Calu3 (cell line): ENCODE measurements around the gene BRIP1. TPM values are rescaled to one million over a fixed set of nuclear protein-coding genes. Genes with fewer than 3 reads are reported as not detected.
A peak's percentile ranks its signal among the peaks of the same experiment; 100 is the strongest.
"Not testable (repeated sequence)": the region's sequence is repeated elsewhere in the genome, so short reads cannot be mapped to it uniquely, and the experiment has no call there.

Source experiments
- BruUV-seq: library from RNA; stranded (reverse); fragments of 400-500 nt; replicated peaks from 2 replicates; lab custom pipeline; 2021; lab: Mats Ljungman, UMichigan
- CTCF ChIA-PET: fragments of 300-600 bp; sonication (Branson Sonifier 250); formaldehyde crosslinking; loops from one replicate; lab custom pipeline; 2022; ENCODE audit warnings: antibody characterized with exemption; lab: Charles Lee
- DNase-seq: peaks from one replicate; pipeline ENCODE4 v3.0.0; 2022
- H3K27ac Mint-ChIP-seq: one replicate; pipeline ENCODE4 v1.8.0; 2022; ENCODE audit warnings: mixed read lengths; ENCODE audit not compliant: unreplicated experiment
- H3K27me3 Mint-ChIP-seq: one replicate; pipeline ENCODE4 v1.8.0; 2022; ENCODE audit warnings: mixed read lengths; ENCODE audit not compliant: unreplicated experiment
- H3K36me3 Mint-ChIP-seq: one replicate; pipeline ENCODE4 v1.8.0; 2022; ENCODE audit warnings: mild to moderate bottlenecking, moderate library complexity, mixed read lengths; ENCODE audit not compliant: insufficient read depth, unreplicated experiment
- H3K4me1 Mint-ChIP-seq: one replicate; pipeline ENCODE4 v1.8.0; 2022; ENCODE audit warnings: mild to moderate bottlenecking, low read depth, mixed read lengths; ENCODE audit not compliant: unreplicated experiment
- H3K4me3 Mint-ChIP-seq: one replicate; pipeline ENCODE4 v1.8.0; 2022; ENCODE audit warnings: mild to moderate bottlenecking, low read depth, moderate library complexity, mixed read lengths; ENCODE audit not compliant: unreplicated experiment
- H3K9me3 Mint-ChIP-seq: one replicate; pipeline ENCODE4 v1.8.0; 2022; ENCODE audit warnings: low read depth, mixed read lengths; ENCODE audit not compliant: unreplicated experiment
- CTCF ChIP-seq: fragments of 200-600 bp; IDR thresholded peaks from one replicate; pipeline ENCODE4 v1.8.0; 2022; ENCODE audit warnings: antibody characterized with exemption; ENCODE audit not compliant: unreplicated experiment
- intact Hi-C: fragments of 100-400 bp; cut with micrococcal nuclease; formaldehyde crosslinking; loops from one replicate; pipeline ENCODE4 v1.10.0; 2022; ENCODE audit not compliant: unreplicated experiment
- total RNA-seq: library from RNA; stranded (reverse); gene quantifications from 2 replicates; pipeline ENCODE4 v1.2.3, GENCODE V29; 2022

Gene BRIP1
- total RNA-seq, 1 experiment from 2014 or later = 12.3 TPM

GRCh38 chr17:61680921-61681320, 182.4 kb downstream of the BRIP1 start:
- TF ChIP-seq CTCF = no peak
- H3K36me3 Mint-ChIP-seq = no peaks in the 10 kb centered on the region
- no peaks in the 10 kb centered on the region for H3K4me1 Mint-ChIP-seq
- no peaks in the 10 kb centered on the region for H3K9me3 Mint-ChIP-seq
- no peak overlapping the region for H3K27ac Mint-ChIP-seq
- intact Hi-C loops = no loop called here
- CTCF ChIA-PET = no interaction called here
- BruUV-seq = no TSS peak
- H3K4me3 Mint-ChIP-seq = no peak overlapping the region
- DNase-seq = no peak
- no peaks in the 10 kb centered on the region for H3K27me3 Mint-ChIP-seq

DNA sequence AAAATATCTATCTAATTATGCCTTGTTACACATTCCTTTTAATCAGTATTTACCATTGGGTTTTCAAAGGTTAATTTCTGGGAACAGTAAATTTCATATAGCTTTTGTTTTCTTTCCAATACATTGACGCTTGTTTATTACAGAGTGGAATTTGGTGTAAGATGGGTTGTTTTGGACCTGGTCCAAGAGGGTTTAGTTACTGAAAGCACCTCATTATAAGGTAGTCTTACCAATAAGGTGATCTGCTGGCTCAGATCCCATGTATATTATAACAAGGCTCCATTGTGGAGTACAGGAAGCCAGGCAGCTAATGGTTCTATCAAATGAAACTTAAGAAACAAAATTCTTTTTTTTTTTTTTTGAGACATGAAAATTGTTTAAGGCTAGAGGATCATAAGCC, 185.0 kb downstream of the BRIP1 start:
- Mint-ChIP-seq H3K36me3 (no peaks in the 10 kb centered on the region), H3K27me3 (no peaks in the 10 kb centered on the region), H3K27ac (no peak overlapping the region), H3K4me3 (no peak overlapping the region), H3K4me1 (no peaks in the 10 kb centered on the region), H3K9me3 (peaks cover 2% of the 10 kb centered on the region)
- CTCF ChIA-PET = no interaction called here
- no peak for DNase-seq
- intact Hi-C loops = no loop called here
- TF ChIP-seq CTCF = no peak
- no TSS peak for BruUV-seq

DNA sequence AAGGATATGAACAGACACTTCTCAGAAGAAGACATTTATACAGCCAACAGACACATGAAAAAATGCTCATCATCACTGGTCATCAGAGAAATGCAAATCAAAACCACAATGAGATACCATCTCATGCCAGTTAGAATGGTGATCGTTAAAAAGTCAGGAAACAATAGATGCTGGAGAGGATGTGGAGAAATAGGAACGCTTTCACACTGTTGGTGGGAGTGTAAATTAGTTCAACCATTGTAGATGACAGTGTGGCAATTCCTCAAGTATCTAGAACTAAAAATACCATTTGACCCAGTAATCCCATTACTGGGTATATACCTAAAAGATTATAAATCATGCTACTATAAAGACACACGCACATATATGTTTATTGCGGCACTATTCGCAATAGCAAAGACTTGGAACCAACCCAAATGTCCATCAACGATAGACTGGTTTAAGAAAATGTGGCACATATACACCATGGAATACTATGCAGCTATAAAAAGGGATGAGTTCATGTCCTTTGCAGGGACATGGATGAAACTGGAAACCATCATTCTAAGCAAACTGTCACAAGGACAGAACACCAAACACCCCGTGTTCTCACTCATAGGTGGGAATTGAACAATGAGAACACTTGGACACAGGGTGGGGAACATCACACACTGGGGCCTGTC, 186.0 kb downstream of the BRIP1 start:
- H3K27me3 Mint-ChIP-seq, CTCF ChIA-PET, H3K27ac Mint-ChIP-seq, DNase-seq, H3K9me3 Mint-ChIP-seq, H3K4me3 Mint-ChIP-seq, BruUV-seq, H3K4me1 Mint-ChIP-seq, H3K36me3 Mint-ChIP-seq, intact Hi-C loops: not testable (repeated sequence)

GRCh38 chr17:61676522-61676921, 186.8 kb downstream of the BRIP1 start:
- CTCF ChIA-PET, H3K27ac Mint-ChIP-seq, H3K36me3 Mint-ChIP-seq, H3K4me1 Mint-ChIP-seq, H3K4me3 Mint-ChIP-seq, DNase-seq, BruUV-seq, H3K9me3 Mint-ChIP-seq, intact Hi-C loops, H3K27me3 Mint-ChIP-seq: not testable (repeated sequence)

DNA sequence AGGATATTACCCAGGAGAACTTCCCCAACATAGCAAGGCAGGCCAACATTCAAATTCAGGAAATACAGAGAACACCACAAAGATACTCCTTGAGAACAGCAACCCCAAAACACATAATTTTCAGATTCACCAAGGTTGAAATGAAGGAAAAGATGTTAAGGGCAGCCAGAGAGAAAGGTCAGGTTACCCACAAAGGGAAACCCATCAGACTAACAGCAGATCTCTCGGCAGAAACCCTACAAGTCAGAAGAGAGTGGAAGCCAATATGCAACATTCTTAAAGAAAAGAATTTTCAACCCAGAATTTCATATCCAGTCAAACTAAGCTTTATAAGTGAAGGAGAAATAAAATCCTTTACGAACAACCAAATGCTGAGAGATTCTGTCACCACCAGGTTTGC, 188.7 kb downstream of the BRIP1 start:
- CTCF ChIA-PET, DNase-seq, intact Hi-C loops, H3K9me3 Mint-ChIP-seq, H3K4me3 Mint-ChIP-seq, H3K4me1 Mint-ChIP-seq, H3K27me3 Mint-ChIP-seq, BruUV-seq, H3K27ac Mint-ChIP-seq, H3K36me3 Mint-ChIP-seq: not testable (repeated sequence)

DNA sequence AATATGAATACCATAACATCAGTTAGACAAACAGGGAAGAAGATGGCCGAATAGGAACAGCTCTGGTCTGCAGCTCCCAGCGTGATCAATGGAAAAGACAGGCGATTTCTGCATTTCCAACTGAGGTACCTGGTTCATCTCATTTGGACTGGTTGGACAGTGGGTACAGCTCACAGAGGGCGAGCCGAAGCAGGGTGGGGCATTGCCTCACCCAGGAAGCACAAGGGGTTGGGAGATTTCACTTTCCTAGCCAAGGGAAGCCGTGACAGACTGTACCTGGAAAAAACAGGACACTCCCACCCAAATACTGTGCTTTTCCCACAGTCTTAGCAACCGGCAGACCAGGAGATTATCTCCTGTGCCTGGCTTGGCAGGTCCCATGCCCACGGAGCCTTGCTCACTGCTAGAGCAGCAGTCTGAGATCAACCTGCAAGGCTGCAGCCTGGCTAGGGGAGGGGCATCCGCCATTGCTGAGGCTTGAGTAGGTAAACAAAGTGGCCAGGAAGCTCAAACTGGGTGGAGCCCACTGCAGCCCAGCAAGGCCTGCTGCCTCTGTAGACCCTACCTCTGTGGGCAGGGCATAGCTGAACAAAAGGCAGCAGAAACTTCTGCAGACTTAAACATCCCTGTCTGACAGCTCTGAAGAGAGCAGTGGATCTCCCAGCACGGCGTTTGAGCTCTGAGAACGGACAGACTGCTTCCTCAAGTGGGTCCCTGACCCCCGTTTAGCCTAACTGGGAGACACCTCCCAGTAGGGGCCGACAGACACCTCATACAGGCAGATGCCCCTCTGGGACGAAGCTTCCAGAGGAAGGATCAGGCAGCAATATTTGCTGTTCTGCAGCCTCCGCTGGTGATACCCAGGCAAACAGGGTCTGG, 190.1 kb downstream of the BRIP1 start:
- CTCF ChIA-PET = not testable (repeated sequence)

More for the DNA sequence above, 190.1 kb downstream of the BRIP1 start:
- intact Hi-C loops, H3K36me3 Mint-ChIP-seq, H3K4me1 Mint-ChIP-seq, H3K9me3 Mint-ChIP-seq, H3K27ac Mint-ChIP-seq, H3K27me3 Mint-ChIP-seq, H3K4me3 Mint-ChIP-seq, BruUV-seq: not testable (repeated sequence)
- DNase-seq = peak; percentile 3
